Hepatocyte (in vitro differentiated cells): ENCODE measurements around the gene SMPD2. TPM values are rescaled to one million over a fixed set of nuclear protein-coding genes. Genes with fewer than 3 reads are reported as not detected.

Experiments used
- DNase-seq: peaks from one replicate; pipeline ENCODE4 v3.0.0-alpha.2; 2016; ENCODE audit warnings: low spot score
- H2AFZ ChIP-seq: fragments of 200-600 bp; sonication (generic); 2 replicates; pipeline ENCODE4 v1.6.0; 2016; ENCODE audit warnings: antibody characterized with exemption, mild to moderate bottlenecking
- H3K27ac ChIP-seq: fragments of 200-600 bp; sonication (generic); 2 replicates; pipeline ENCODE4 v1.5.1; 2016; ENCODE audit warnings: mild to moderate bottlenecking
- H3K27me3 ChIP-seq: fragments of 200-600 bp; sonication (generic); 2 replicates; pipeline ENCODE4 v1.6.1; 2016
- H3K36me3 ChIP-seq: fragments of 200-600 bp; sonication (generic); replicated peaks from 2 replicates; pipeline ENCODE4 v1.5.1; 2016; ENCODE audit warnings: low read depth; ENCODE audit not compliant: insufficient read depth
- H3K4me1 ChIP-seq: fragments of 200-600 bp; sonication (generic); 2 replicates; pipeline ENCODE4 v1.5.1; 2016; ENCODE audit warnings: mild to moderate bottlenecking, moderate library complexity; ENCODE audit not compliant: insufficient read depth
- H3K4me2 ChIP-seq: fragments of 200-600 bp; sonication (generic); 2 replicates; pipeline ENCODE4 v1.6.0; 2016
- H3K4me3 ChIP-seq: fragments of 200-600 bp; sonication (generic); 2 replicates; pipeline ENCODE4 v1.5.1; 2016; ENCODE audit warnings: mild to moderate bottlenecking
- H3K79me2 ChIP-seq: fragments of 200-600 bp; sonication (generic); 2 replicates; pipeline ENCODE4 v1.6.0; 2017; ENCODE audit warnings: mild to moderate bottlenecking
- H3K9me2 ChIP-seq: fragments of 200-600 bp; sonication (generic); replicated peaks from 2 replicates; pipeline ENCODE4 v1.6.0; 2017; ENCODE audit warnings: mild to moderate bottlenecking; ENCODE audit not compliant: insufficient read depth
- H3K9me3 ChIP-seq: fragments of 200-600 bp; sonication (generic); 2 replicates; pipeline ENCODE4 v1.5.1; 2016; ENCODE audit warnings: low read depth, mild to moderate bottlenecking
- H4K20me1 ChIP-seq: fragments of 200-600 bp; sonication (generic); 2 replicates; pipeline ENCODE4 v1.6.0; 2016; ENCODE audit warnings: mild to moderate bottlenecking; ENCODE audit not compliant: insufficient read depth, poor library complexity, severe bottlenecking
- EZH2 ChIP-seq: fragments of 200-600 bp; sonication (generic); IDR thresholded peaks from 2 replicates; pipeline ENCODE4 v1.6.1; 2016; ENCODE audit warnings: antibody characterized with exemption, mild to moderate bottlenecking, borderline replicate concordance
- EZH2phosphoT487 ChIP-seq: fragments of 200-600 bp; sonication (generic); IDR thresholded peaks from one replicate; pipeline ENCODE4 v1.6.1; 2018; ENCODE audit warnings: antibody characterized with exemption, mild to moderate bottlenecking, low read depth, moderate library complexity; ENCODE audit not compliant: unreplicated experiment, severe bottlenecking
- WGBS: methylation state at CpG from one replicate; pipeline ENCODE4 v1.1.6; 2016; ENCODE audit warnings: low lambda C conversion rate; ENCODE audit errors: missing lambda C conversion rate; 5-methylcytosine and 5-hydroxymethylcytosine counted together
- polyA plus RNA-seq: library from polyadenylated mRNA; unstranded; fragments of >200 nt; fragmentation: Nextera tagmentation; extraction: Ambion mirVana; gene quantifications from 2 replicates; pipeline ENCODE4 v1.2.1, GENCODE V29; 2016
- total RNA-seq: library from RNA; depleted of rRNA; stranded (reverse); fragments of >200 nt; gene quantifications from 2 replicates; pipeline ENCODE4 v1.2.3, GENCODE V29; 2014
- TF ChIP-seq, protein P1 (sequence below): fragments of 200-600 bp; sonication (generic); IDR thresholded peaks from 2 replicates; pipeline ENCODE4 v1.5.1; 2016; ENCODE audit warnings: antibody characterized with exemption, mild to moderate bottlenecking; ENCODE audit not compliant: poor library complexity

Gene SMPD2, protein sequence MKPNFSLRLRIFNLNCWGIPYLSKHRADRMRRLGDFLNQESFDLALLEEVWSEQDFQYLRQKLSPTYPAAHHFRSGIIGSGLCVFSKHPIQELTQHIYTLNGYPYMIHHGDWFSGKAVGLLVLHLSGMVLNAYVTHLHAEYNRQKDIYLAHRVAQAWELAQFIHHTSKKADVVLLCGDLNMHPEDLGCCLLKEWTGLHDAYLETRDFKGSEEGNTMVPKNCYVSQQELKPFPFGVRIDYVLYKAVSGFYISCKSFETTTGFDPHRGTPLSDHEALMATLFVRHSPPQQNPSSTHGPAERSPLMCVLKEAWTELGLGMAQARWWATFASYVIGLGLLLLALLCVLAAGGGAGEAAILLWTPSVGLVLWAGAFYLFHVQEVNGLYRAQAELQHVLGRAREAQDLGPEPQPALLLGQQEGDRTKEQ
- total RNA-seq (9.3 and 15.3 TPM in 2 replicates), polyA plus RNA-seq (19.2 and 25.1 TPM in 2 replicates)

DNA sequence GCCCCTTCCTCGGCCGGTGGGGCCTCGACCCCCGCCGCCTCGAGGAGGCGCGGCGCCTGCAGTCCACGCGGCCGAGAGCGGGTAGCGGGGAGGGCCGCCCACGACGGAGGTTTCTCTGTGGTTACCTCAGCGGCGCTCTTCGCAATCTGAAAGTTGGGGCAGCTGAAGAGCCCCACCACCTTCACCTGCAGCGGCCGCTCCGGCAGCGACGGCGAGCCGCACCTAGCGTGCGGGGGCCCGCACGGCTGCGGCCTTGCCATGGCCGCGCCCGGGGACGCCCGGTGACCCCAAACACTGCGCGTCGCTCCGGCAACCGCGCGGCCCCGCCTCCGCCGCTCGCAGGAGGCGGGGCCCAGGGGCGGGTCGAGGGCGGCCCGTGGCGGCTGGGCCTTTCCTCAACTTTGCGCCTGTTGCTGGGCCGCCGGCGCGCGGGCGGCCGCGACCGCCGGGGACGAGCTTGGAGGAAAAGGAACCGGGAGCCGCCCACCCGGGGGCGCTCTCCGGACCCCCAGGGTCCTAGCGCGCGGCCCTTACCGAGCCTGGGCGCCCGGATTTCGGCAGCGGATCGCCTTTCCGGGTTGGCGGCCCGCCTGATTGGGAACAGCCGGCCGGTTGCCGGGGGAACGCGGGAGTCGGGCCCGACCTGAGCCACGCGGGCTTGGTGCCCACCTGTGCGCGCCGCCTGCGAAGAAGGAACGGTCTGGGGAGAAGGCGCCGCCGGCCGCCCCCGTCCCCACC, at the start of gene SMPD2, which contains the start of gene PPIL6:
Gene SMPD2 (plus strand): TSS at position 394 of the 738 bp plus-strand sequence. CDS start 398 bp downstream, outside the sequence.
Gene PPIL6 (minus strand): TSS at position 298 of the 738 bp plus-strand sequence. CDS start 38 bp downstream, at position 260.
- H3K4me3 ChIP-seq, result peak within 1 kb of the TSS; percentile 89
- no peaks in the 10 kb centered on the region for H3K27me3 ChIP-seq
- H2AFZ ChIP-seq, result peak within 1 kb of the TSS; percentile 96
- no peaks in the 10 kb centered on the region for H3K36me3 ChIP-seq
- H4K20me1 ChIP-seq, result no peaks in the 10 kb centered on the region
- H3K9me3 ChIP-seq, result no peaks in the 10 kb centered on the region
- no peaks in the 10 kb centered on the region for H3K9me2 ChIP-seq
- peak within 1 kb of the TSS; percentile 94 for H3K27ac ChIP-seq
- peak within 1 kb of the TSS; percentile 89 for H3K4me2 ChIP-seq
- WGBS, result under 1% methylated on average over 88 of the region's 102 CpGs
- H3K79me2 ChIP-seq, result peaks cover 9% of the 10 kb centered on the region
- H3K4me1 ChIP-seq, result peaks cover 8% of the 10 kb centered on the region
- TF ChIP-seq, protein P1, sequence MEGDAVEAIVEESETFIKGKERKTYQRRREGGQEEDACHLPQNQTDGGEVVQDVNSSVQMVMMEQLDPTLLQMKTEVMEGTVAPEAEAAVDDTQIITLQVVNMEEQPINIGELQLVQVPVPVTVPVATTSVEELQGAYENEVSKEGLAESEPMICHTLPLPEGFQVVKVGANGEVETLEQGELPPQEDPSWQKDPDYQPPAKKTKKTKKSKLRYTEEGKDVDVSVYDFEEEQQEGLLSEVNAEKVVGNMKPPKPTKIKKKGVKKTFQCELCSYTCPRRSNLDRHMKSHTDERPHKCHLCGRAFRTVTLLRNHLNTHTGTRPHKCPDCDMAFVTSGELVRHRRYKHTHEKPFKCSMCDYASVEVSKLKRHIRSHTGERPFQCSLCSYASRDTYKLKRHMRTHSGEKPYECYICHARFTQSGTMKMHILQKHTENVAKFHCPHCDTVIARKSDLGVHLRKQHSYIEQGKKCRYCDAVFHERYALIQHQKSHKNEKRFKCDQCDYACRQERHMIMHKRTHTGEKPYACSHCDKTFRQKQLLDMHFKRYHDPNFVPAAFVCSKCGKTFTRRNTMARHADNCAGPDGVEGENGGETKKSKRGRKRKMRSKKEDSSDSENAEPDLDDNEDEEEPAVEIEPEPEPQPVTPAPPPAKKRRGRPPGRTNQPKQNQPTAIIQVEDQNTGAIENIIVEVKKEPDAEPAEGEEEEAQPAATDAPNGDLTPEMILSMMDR, result no peak
- TF ChIP-seq EZH2phosphoT487 (no peak), EZH2 (no peak)
- DNase-seq, result peak; percentile 96

DNA sequence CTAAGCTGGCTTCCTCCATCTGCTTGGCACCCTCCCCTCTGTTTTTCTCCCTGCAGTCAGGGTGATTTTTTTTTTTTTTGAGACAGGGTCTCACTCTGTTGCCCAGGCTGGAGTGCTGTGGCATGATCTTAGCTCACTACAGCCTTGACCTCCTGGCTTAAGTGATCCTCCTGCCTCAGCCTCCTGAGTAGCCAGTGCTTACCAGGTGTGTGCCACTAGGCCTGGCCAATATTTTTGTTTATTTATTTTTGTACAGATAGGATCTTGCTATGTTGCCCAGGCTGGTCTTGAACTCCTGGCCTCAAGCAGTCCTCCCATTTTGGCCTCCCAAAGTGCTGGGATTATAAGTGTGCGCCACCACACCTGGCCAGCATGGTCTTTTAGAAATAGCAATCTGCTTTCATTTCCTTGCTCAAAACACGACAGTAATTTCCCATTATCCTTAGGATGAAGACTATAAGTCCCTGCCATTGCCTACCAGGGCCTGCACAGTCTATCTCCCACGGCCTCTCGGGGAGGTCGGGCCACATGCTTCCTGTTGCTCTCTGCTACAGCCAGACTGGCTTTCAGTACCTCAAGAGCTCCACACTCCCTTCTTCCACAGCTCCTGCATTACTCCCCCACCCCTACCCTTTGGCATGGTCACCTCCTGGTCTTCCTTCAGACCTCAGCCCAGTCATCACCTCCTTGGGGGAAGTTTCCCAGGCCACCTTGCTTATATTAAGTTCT, 47.2 kb upstream of the SMPD2 start:
- H2AFZ ChIP-seq, result no peak overlapping the region
- no peak overlapping the region for H3K27ac ChIP-seq
- WGBS, result 98% methylated on average over 5 of the region's 5 CpGs
- no peak for DNase-seq
- H3K27me3 ChIP-seq, result no peaks in the 10 kb centered on the region
- no peaks in the 10 kb centered on the region for H3K36me3 ChIP-seq
- H3K9me3 ChIP-seq, result no peaks in the 10 kb centered on the region
- no peak overlapping the region for H3K4me3 ChIP-seq
- no peak overlapping the region for H3K4me2 ChIP-seq
- H4K20me1 ChIP-seq, result no peaks in the 10 kb centered on the region
- TF ChIP-seq, protein P1, result no peak
- no peak for TF ChIP-seq EZH2phosphoT487
- no peaks in the 10 kb centered on the region for H3K9me2 ChIP-seq
- no peaks in the 10 kb centered on the region for H3K79me2 ChIP-seq
- peaks cover 8% of the 10 kb centered on the region for H3K4me1 ChIP-seq

DNA sequence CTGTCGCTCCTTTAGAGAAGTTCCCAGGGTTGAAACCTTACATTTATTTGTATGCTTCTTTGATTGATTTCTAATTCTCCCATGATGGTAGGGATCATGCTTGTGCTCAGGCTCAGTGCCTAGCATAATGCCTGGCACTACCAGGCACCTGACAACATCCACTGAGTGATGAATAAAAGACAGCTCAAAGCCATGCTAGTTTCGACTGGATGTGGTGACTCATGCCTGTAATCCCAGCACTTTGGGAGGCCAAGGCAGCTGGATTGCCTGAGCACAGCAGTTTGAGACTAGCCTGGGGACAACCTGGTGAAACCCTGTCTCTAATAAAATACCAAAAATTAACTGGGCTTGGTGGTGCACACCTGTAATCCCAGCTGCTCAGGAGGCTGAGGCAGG, 46.6 kb upstream of the SMPD2 start:
- no peaks in the 10 kb centered on the region for H3K9me3 ChIP-seq
- H3K4me3 ChIP-seq, result no peak overlapping the region
- no peaks in the 10 kb centered on the region for H3K27me3 ChIP-seq
- WGBS, result 64% methylated on average over 2 of the region's 2 CpGs
- H4K20me1 ChIP-seq, result no peaks in the 10 kb centered on the region
- no peaks in the 10 kb centered on the region for H3K79me2 ChIP-seq
- H2AFZ ChIP-seq, result no peak overlapping the region
- H3K9me2 ChIP-seq, result no peaks in the 10 kb centered on the region
- no peak overlapping the region for H3K4me2 ChIP-seq
- TF ChIP-seq, protein P1, result no peak
- TF ChIP-seq EZH2 (no peak), EZH2phosphoT487 (no peak)
- peaks cover 8% of the 10 kb centered on the region for H3K4me1 ChIP-seq
- H3K27ac ChIP-seq, result no peak overlapping the region
- no peak for DNase-seq
- H3K36me3 ChIP-seq, result no peaks in the 10 kb centered on the region
